HG02642 (cell line): ENCODE data around the gene IMMP2L.

ENCODE experiments used
- ATAC-seq: cut with Tn5 transposase; IDR thresholded peaks from one replicate; pipeline ENCODE4 v1.9.1; 2021; ENCODE audit warnings: mild to moderate bottlenecking; ENCODE audit not compliant: unreplicated experiment, poor library complexity

The IMMP2L gene

DNA sequence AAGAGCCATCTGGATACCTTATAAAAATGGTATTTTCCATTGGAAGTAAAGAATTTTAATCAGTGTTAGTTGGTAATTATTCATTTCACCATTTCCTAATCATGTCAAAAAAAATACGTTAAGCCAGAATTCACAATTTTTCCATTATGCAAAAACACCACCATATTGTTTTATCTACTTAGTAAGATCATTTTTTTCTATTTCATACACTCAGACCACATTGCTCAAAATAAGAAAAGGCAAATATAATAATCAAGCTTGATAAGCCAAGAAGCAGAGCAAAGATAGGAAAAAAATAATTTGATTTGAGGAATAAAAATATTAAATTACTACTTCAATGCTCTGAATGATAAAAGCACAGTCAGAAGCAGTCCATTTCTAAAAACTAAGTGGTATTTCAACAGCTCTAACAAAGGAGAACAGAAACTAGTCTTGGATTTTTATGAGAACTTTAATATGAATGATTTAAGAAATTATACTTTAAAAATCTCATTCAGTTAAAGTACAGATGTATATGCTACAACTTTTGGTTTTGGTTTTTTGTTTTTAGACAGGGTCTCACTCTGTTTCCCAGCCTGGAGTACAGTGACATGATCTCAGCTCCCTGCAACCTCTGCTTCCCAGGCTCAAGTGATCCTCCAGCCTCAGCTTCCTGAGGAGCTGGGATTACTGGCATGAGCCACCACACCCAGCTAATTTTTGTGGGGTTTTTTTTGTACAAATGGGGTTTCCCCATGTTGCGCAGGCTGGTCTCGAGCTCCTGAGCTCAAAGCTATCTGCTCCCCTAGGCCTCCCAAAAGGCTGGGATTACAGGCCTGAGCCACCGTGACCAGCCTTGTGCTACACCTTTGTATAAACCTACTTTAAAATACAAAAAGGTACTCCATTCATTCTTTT lies 424.7 kb downstream of the IMMP2L start:
- peak; percentile 84 for ATAC-seq

DNA sequence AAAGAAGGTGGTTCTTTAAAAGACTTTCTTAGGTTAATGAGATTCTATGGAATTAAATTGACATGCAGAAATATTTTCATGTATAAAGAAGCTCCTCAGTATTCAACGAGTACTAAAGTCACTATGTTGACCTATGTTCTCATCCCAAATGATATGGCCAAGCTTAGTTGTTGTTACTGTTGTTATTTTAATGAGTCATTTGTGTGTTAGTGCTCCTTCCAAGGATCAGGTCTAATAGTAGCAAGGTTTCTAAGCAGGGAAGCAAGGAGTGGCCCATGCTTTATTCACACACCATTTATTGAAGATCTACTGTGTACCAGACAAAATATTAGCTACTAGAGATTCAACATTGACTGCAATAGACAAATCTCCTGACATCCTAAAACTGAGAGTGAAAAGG lies 429.5 kb downstream of the IMMP2L start:
- ATAC-seq, result no peak

DNA sequence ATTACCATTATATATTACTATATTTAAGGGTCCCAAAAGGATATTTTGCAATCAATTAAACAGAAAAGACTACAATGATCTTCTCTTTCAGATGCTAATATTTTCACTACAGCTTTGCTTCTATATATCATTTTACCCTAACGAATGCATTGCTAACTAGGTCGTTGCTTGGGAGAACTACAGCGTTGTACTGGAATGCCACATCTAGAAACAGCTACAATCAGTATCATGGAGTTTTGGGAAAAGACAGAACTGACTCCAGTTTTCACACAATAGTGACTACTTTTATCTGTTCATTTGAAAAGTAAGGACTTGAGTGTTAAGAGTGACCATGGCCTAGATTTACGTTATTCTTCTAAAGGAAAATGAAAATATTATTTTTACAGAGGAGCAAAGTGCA lies 432.9 kb downstream of the IMMP2L start:
- no peak for ATAC-seq

DNA sequence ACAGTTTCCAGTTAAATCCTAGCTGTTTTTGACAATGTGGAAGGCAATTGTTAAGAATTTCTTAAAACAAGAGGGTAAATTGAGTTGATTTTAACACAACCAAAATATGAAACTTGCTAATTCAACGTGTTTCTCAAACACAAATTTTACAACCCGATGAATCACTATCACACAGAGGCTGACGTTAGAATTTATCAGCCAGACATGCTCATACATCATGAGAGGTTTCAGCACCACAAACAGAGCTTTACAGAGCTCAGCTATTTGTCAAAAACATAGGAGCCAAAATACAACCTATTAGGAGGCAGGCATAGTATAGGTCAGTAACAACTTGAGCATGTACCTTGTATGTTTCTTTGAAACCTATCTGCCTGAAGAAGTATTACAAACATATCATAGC lies 435.3 kb downstream of the IMMP2L start:
- ATAC-seq, result no peak

DNA sequence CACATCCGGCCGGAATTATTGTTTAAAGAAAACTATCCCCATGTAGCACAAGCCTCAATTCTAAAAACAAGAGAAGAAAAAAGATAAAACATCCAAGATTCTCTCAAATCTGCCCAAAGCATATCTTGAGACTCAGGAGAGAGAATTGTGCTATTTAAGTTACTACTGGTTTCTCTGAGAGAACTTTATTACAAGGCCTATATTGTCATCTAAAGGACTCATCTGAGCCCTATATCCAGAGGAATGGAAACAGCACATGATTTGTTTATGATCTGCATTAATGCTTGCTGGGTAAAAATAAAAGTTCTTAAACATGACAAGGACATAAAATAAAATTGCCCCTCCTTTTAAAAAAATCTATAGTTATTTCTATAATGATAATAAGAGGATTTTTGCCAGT lies 446.3 kb downstream of the IMMP2L start:
- no peak for ATAC-seq

DNA sequence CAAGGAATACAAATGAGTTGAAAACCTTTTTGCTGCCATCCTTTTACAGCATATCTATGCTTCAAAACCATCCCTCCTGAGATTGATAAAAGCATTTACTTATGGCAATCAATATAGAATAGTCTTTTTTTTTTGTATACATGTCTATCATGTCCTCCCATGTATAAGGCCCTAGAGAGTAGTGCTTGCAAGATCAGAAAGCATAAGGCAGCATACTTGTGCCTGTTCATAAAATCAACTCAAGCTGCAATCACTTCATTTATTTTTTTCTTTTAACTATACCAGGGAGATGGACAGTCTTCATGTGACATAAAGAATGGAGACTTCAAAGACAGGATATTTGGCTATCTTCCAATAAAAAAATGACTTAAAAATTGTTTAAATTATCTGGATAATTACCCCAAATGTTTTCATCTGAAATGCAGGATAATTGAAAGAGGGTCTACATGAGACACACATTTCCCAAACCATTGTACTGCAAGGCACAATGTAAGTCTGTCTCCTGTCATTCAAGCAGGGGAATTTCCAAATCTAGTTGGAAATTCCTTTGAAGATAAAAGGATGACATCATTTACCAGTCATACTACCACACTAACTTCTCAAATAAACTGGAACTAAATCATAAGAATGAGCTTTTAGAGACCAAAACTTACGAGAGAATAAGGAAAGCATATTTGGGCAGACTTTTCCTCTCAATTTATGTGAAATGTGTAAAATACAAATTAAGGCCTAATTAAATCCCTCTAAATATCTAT lies 448.9 kb downstream of the IMMP2L start:
- ATAC-seq, result peak; percentile 83

DNA sequence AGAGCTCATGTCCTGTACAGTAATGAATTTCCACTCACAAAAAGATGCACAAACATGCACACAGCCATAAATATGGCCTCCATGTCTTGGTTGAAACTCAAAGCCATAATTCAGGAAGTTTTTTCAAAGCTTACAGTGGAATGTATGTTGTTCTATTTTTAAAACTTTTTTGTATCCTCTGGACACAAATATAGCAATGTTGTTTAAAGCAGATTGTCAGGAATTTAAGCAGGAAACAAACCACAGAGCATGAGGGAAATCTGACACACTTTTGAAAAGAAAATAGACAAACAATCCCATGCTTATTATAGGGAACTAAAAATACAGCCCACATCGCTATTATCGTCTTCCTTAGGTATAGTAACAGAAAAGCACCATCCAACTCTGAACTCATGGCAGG lies 449.9 kb downstream of the IMMP2L start:
- no peak for ATAC-seq

DNA sequence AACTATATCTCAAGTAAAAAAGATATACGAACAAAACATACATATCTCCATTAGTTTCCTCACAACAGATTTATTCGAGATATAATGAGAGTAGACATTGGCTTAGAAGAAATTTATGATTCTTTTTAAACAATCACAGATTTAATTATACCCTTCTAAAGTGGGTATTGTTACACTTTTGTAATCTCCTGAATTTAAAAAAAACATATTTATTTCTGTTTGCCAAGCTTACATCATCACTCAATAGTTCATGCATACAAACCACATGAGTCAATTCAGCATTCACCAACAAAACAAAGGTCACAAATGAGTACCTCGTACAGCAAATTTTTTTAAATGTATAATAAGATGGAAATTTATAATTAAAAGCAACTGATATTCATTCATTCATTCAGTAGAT lies 453.8 kb downstream of the IMMP2L start:
- ATAC-seq, result no peak

DNA sequence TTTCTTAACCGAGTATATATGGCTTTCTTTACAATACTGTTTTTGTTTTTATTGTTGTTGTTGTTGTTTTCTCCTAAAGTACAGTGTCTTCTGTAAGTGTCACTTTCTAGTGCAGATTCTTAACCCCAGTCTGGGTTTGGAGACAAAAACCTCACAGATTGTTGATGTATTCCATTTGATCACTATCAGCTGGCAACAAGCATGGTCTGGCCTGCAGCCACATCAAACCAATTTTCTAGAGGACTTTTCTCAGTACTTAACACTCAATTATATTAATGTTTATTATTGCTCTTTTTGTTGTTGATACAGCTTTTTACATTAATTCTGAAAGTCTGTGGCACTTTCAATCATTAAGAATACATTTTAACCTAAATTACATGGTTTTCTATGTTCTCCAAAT lies 454.3 kb downstream of the IMMP2L start:
- ATAC-seq, result no peak

DNA sequence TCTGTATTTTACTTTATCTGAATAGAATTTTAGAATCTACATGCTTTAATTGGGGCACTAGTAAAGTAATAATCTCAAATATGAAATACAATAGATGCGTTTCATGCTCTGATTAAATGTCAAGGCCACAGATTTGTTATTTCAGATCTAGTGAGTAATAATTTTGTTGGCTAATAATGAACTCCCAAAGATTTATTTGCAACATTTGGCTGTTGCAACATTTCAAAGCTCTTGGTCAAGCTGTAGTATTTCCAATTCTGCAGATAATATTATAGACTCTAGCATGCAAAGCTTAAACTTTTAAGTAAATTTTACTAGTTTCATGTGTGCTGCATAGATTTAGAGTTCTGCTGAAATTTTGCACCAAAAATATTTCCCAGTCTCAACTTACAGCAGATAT lies 454.7 kb downstream of the IMMP2L start:
- ATAC-seq, result no peak

DNA sequence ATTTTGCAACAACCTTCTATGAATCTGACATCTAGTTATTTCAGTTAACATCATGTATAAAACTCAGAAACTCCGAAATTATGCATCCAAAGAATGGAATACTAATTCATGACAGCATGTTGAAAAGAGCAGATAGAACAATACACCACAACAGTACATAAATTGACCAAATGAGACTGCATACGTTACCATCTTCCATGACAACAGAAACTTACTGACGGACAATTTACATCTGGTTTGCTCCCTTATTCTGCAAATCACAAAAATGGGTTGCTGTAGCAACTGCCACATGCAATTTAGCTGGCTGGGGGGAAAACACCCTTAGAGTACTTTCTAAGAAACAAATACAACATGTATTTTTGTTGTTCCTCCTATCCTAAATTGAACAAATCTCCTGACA lies 457.0 kb downstream of the IMMP2L start:
- ATAC-seq, result no peak

DNA sequence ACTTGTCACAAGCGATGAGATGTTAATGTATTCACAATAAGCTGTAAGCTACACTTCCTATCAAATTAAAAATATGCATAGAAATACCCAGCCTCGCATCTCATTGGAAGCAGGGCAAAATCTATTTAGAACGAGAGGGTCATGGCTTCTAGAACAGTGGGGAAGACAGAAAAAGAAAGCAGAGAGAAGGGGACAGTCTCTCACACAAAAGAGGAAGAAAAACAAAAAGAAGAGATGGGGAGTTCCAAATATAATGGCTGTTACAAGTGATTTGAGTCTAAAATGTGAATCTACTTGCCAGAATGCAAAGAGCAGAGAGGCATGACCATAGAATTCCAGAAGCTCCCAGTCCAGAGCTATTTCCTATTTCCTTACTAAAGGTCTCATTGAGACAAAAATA lies 457.6 kb downstream of the IMMP2L start:
- no peak for ATAC-seq

DNA sequence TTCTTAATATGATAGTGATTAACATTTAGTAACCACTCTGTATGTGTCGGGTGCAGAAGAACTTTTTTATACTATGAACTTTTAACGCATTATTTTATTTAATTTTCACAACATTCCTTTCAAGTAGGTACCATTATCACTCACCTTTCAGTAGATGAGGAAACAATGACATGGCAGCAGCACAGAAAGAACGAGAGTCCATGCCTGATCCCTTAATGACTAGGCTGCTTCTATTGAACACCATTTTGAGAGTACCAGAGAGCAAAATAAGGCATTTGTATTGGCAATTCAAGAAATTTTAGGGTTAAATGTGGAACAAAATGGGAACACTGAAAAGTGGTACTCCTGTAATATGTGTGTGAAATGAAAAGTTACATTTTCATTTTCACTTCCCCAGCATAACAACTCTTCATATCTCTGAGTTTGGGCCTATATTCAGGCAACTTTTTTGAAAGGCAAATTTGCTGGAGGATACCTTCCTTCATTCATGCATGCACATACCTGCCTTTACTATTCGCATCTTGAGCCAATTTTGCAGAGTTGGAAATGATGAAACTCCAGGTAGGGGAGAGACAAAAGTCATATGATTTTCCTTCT lies 458.5 kb downstream of the IMMP2L start:
- ATAC-seq, result peak; percentile 77

DNA sequence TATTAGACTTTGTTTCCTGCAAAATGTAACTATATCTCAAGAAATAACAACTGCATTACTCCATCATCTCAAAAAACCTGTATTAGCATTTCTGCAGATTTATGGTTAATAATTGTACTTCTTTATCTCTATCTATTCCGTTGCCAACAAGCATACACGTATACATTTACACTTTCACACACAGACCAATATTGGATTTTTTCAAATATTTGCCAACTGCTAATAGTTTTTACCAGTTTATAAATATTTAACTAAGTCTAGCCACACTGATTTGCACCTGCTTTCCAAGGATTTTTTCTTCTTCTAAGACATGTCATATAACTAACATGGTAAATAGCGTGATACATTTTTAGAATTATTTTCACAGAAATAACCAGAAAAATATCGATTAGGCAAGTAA lies 459.2 kb downstream of the IMMP2L start:
- ATAC-seq, result no peak

DNA sequence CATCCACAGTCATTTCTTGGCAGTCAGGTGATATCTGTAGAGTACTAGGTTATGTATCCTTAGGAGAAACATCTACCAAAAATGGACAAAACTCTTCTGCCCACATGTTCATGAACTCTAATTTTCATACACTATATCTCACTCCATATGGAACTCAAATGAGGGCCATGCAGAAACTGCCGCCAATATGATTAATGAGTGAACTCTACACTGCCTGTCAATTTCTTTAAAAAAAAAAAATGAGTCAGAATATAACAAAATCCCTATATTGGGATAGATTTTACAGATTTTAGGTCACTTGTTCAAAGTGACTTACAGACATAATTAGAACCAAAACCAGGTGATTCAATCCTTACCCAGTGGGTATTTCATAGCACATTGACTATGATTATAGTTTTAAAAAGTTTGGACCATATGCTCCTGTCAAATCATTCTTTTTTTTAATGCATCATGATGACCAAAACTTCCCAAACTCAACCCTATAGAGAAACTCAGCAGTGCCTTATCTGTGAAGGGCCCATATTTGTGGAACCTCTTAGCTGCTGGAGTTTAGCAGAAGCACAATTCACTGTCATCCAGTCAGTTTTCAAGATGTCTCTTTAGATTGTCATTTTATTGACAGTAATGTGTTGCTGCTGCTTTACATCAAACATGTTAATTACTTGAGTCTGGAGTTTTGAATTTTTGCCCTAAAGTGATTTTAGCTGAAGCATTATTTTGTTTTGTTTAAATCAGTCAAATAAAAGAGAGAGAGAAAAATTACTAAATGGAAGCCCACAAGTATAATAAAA lies 460.2 kb downstream of the IMMP2L start:
- ATAC-seq, result no peak

DNA sequence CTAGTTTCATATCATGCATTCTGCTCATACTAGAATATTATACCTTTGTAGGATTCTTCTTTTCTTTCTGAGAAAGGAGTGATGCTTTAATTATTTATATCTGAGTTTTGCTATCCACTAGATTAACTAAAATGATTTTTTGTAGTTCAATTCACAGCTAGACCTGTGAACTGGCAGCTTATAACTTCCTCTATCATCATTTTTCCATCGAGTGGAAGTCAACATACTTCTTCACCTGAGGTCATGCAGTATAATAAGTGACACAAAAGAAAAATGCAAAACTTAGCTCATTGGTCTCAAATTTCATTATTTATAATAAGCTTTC lies 463.4 kb downstream of the IMMP2L start:
- ATAC-seq, result no peak

DNA sequence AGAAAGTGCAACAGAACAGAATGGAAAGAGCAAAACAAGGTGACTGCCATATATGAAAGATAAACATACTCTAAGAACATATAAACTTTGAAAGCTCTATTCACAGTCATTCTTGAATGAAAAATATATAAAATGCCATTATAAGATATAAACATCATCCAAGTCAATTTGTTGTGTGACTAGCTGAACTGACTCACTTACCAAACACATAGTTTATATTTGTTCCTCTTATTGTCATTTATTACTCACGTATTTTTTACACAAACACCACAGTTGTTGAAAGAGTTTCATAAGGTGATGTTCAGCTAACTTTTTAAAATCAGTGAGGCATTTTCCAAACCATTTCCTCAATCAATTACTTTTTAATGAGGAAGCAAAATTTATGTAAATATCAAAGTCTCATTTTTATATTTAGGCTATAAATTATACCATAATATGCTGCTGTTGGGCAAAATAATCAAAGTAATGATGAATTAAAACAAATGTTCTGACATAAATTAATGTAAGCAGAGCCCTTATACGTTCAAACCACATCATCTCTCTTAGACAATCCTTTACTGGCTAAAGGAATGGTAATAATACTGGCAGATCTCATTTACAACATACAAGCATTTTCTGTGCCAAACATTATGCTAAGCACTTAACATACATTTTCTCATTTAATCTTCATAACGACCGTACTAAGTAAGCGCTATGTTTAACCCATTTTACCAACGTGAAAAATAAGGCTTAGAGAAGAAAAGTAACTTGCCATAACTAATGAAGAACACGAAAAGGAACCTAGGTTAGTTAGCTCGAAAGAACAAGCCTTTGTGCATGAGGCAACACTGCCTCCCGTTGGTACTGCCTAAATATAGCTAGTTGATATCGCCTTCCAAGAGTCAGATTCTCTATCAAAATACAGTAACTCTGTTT lies 464.0 kb downstream of the IMMP2L start:
- ATAC-seq, result peak; percentile 85

DNA sequence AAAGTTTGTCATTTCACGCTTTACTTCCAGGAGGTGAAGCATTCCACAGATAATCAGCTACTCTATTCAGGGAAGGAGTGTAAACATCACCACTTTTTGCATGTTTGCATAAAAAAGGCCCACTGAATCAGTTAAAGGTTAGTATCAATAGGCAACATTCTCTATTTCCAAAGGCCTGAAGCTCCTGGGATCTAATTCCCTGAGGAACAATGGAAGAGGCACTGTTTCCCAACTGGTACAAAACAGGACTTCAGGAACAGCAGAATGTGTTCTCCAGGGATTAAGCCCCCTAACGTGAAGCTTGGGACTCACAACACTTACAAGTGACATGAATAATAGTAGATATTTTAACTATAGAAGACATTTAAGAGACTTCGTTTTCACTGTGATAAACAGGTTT lies 465.3 kb downstream of the IMMP2L start:
- ATAC-seq, result no peak

DNA sequence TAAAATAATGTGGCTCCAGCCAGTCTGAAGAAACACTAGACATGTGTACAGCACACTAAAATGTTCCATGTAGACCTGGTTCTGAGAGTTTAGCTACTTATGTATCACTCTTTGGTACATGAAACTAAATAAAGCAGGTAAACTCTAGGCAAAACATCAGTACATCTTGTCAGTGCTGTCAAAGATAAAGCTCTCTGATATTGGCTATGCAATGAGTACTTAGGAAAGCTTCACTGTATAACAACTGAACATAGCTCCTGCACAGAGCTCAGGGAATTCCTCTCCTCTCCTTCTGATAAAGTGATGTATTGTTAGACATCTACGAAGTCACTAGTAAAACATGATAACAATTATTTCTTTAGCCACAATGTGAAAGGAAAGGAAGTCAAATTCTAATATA lies 467.9 kb downstream of the IMMP2L start:
- no peak for ATAC-seq

DNA sequence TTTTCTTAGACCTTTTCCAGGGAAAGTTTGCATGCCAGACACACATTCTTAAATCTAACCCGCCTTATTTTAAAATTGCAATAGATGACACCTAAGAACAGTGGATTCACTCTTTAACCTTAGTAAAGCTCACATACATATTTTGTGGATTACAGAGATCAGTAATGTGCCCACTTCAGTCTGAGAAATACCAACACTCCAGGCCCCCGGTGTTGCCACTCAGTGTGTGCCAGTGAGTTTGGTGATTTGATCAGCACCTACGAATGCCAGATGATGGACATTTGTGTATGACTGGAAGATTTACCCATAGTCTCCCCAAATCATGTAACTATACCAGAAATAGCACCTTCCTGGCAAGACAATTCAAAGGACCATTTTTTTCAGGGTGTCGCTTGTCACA lies 468.8 kb downstream of the IMMP2L start:
- no peak for ATAC-seq
